A549 treated with GW870086 at 1 μM for 4 hours (cell line): ENCODE measurements around the gene KIAA0040. TPM values are rescaled to one million over a fixed set of nuclear protein-coding genes. Genes with fewer than 3 reads are reported as not detected.

Experiments used
- total RNA-seq: library from RNA; stranded (reverse); fragments of 200-300 nt; extraction: Qiagen RNA extraction; gene quantifications from 5 replicates; pipeline ENCODE4 v1.2.3, GENCODE V29; 2022; ENCODE audit warnings: low read depth

Gene KIAA0040
- total RNA-seq = 0.73 to 0.97 TPM (median 0.78 TPM) in 5 replicates

DNA sequence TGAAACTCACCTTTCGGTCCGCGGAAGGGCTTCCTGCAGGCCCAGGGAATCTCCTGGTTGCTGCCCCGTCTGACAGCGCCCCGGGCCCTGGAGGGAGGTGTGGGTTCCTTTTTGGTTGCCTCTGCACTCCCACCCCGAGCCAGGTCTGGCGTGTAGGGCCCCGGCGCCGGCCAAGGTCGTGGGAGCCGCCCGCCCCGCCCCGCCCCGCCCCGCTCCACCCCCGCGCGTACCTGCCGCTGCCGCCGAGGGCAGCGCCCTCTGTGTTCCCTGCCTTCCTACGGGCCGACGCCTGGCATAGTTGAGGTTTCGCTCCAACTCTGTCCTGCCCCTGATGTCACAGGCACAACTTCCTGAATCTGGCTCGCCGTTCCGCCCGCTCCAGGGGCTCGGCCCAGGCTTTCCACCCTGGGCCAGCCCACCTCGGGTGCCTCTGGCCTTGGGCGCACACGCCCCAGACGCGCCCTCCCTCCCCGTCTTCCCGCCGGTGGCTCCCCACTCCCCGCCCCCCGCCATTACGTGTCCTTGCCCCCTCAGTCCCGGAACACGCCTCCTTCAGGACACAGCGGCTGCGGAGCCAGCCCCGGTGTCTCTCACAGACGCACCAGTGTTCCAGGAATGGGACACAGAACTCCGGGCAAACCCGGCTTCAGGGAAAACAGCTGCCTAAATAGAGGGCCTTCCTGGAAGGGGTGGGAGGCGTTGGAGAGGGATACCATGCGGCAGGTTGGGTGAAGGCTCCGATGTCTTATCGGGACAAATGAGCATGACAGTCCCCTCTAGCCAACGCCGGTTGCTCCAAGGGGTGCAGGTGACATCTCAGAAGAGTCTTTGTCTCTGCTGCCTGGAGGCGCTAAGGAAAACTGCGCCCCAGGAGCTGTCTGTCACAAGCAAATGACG is at the start of gene KIAA0040:
TSS of gene KIAA0040 (minus strand) at position 147 of the 897 bp plus-strand sequence. CDS start 31,763 bp downstream, outside the sequence.

Other genes starting within 250 kb of the KIAA0040 start
- gene CACYBP, start 192.8 kb downstream of the KIAA0040 start, total RNA-seq = 161 to 194 TPM (median 170 TPM) in 5 replicates
- gene MRPS14, start 169.4 kb downstream of the KIAA0040 start, total RNA-seq = 17.3 to 26.5 TPM (median 26.1 TPM) in 5 replicates
- not detected in 5 replicates for gene TNN, start 124.9 kb downstream of the KIAA0040 start, total RNA-seq